Stimulated activated naive B cell treated with anti-CD40 and anti-IgM and Interleukin-4, amounts not matched to agents 10 μg/mL and 1 μg/mL and 100 μg/mL, for 72 hours (primary cell): Measurements from ENCODE around the gene KMT2C.
"Not testable (repeated sequence)": the region's sequence is repeated elsewhere in the genome, so short reads cannot be mapped to it uniquely, and the experiment has no call there.

Experiments
- ATAC-seq, 2 donors: fragments of 150-1000 bp; cut with Tn5 transposase; replicated peaks; 2 replicates each; pipeline ENCODE4 v1.10.0; 2021; ENCODE audit warnings: moderate library complexity in 1 of 2
- DNase-seq: peaks from one replicate; pipeline ENCODE4 v3.0.0; 2021
- H3K27ac Mint-ChIP-seq: one replicate; pipeline ENCODE4 v1.8.0; 2022; ENCODE audit warnings: mild to moderate bottlenecking, mixed read lengths
- H3K27me3 Mint-ChIP-seq, 2 donors: one replicate each; pipeline ENCODE4 v1.8.0; 2022; ENCODE audit warnings: mixed read lengths in 2 of 2
- H3K36me3 Mint-ChIP-seq, 2 donors: one replicate each; pipeline ENCODE4 v1.8.0; 2022; ENCODE audit warnings: mixed read lengths in 2 of 2, mild to moderate bottlenecking in 1 of 2
- H3K4me1 Mint-ChIP-seq, 2 donors: one replicate each; pipeline ENCODE4 v1.8.0; 2022; ENCODE audit warnings: mixed read lengths in 2 of 2, mild to moderate bottlenecking in 1 of 2
- H3K4me3 Mint-ChIP-seq, 2 donors: one replicate each; pipeline ENCODE4 v1.8.0; 2022; ENCODE audit warnings: mild to moderate bottlenecking in 2 of 2, mixed read lengths in 2 of 2, moderate library complexity in 1 of 2
- H3K9me3 Mint-ChIP-seq, 2 donors: one replicate each; pipeline ENCODE4 v1.8.0; 2022; ENCODE audit warnings: mixed read lengths in 2 of 2, mild to moderate bottlenecking in 1 of 2

KMT2C gene

DNA sequence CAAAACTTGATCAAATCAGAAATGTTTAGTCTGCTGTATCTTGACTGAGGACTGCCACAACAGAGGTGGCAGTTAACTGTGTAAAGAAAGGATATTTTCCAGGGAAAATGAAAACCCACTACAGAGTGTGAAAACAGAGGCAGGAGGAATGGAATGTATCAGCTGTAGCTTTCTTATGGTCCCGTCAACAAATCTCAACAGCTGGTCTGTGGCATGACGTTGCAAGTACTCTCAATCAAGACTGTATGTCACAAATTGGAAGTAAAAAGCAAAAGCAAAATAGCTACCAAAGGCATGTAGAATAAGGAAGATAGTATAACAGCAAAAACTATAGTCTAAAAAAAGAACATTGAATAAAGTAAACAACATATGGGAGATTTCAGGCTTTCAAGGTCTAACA lies 123.5 kb downstream of the KMT2C start:
- Mint-ChIP-seq H3K4me1 (peaks cover 11 to 26% of the 10 kb centered on the region in 2 donors), H3K4me3 (no peak overlapping the region), H3K27ac (no peak overlapping the region), H3K27me3 (no peaks in the 10 kb centered on the region), H3K9me3 (peaks cover 3% of the 10 kb centered on the region in 2 donors), H3K36me3 (peaks cover 16 to 28% of the 10 kb centered on the region in 2 donors)
- ATAC-seq (no peak), DNase-seq (no peak)

DNA sequence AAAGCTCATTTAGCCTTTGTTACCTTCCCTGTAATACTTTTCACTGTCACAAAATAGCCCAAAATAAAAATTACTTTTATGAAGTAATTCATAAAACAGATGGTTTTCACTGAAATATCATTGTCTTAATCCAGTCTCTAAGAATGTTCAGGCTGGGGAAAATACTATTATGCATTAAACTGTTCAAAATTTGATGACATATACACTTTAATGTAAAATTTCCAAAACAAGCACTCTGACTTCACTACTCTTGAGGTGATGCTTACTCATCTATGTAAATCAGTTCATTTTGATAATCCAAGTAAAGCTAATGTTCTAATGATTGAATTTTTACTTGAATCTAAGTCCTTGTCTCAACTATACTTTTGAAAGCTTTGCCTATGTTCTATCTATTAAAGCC lies 127.9 kb downstream of the KMT2C start:
- H3K9me3 Mint-ChIP-seq = peaks cover 0 to 1% of the 10 kb centered on the region in 2 donors
- H3K36me3 Mint-ChIP-seq = peaks cover 24 to 53% of the 10 kb centered on the region in 2 donors
- H3K27me3 Mint-ChIP-seq = no peaks in the 10 kb centered on the region
- no peak overlapping the region for H3K27ac Mint-ChIP-seq
- ATAC-seq = no peak
- H3K4me1 Mint-ChIP-seq = peaks cover 5% of the 10 kb centered on the region in 2 donors
- no peak for DNase-seq
- no peak overlapping the region for H3K4me3 Mint-ChIP-seq

- not testable (repeated sequence) for H3K9me3 Mint-ChIP-seq, H3K27me3 Mint-ChIP-seq, H3K4me3 Mint-ChIP-seq, H3K27ac Mint-ChIP-seq, ATAC-seq, DNase-seq
- Mint-ChIP-seq H3K4me1 (peaks cover 6 to 30% of the 10 kb centered on the region in 2 donors), H3K36me3 (peaks cover 34 to 49% of the 10 kb centered on the region in 2 donors)
Measured at GRCh38 chr7:152299542-152300143, 136.2 kb downstream of the KMT2C start.

DNA sequence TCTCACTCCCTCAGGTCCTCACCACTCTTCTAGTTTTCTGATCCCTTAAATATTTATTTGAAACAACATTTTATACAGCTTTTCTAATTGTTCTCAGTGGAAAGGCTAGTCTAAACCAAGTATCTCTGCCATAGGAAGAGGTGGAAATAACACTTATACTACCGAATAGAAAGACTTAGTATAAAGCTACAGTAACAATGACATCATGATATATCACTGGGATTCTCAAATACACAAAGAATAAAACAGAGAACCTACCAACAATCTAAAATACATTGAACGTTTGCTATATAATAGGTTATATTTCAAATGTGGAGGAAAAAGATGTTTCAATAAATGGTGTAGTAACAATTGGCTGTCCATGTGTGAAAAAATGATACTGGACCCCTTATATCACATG lies 142.9 kb downstream of the KMT2C start:
- no peak overlapping the region for H3K4me3 Mint-ChIP-seq
- ATAC-seq = no peak
- H3K36me3 Mint-ChIP-seq = peaks cover 33 to 53% of the 10 kb centered on the region in 2 donors
- no peak for DNase-seq
- no peaks in the 10 kb centered on the region for H3K27me3 Mint-ChIP-seq
- peak overlapping the region; percentile 37 for H3K27ac Mint-ChIP-seq
- peaks cover 2 to 14% of the 10 kb centered on the region in 2 donors for H3K4me1 Mint-ChIP-seq
- H3K9me3 Mint-ChIP-seq = peaks cover 8 to 11% of the 10 kb centered on the region in 2 donors

DNA sequence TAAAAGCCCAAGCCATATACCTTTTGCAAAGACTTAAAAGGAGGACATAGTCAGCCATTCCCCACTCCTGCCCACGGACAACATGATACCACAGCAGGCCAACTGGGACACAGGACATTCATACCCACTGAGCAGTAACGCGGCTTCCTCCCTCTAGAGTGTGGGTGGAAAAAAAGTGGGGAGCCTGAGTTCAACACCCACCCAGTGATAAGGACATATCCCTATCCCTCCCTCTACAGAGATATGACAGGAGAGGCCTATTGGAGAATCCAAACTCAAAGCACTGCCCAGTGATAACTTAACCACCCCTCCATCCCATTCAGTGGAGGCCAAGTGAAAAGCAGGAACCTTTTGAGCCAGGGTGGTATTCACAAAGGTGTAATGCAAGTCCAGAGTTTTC lies 148.8 kb downstream of the KMT2C start:
- not testable (repeated sequence) for H3K27ac Mint-ChIP-seq, H3K9me3 Mint-ChIP-seq, DNase-seq, ATAC-seq, H3K4me3 Mint-ChIP-seq, H3K27me3 Mint-ChIP-seq, H3K4me1 Mint-ChIP-seq
- H3K36me3 Mint-ChIP-seq = peaks cover 21 to 28% of the 10 kb centered on the region in 2 donors

DNA sequence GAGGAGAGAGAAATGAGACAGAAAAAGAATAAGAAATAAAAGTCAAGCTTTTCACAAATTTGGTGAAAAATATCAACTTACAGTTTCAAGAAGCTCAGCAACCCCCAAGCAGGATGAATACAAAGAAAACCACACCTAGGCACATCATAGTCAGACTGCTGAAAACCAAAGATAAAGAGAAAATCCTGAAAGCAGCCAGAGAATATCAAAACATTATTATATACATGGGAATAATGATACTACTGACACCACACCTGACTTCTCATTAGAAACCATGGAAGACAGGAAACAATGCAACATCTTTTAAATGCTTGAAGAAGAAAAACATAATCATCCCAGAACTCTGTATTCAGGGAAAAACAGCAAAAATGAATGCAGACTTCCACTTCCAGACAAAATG lies 149.6 kb downstream of the KMT2C start:
- DNase-seq, H3K4me1 Mint-ChIP-seq, ATAC-seq, H3K27ac Mint-ChIP-seq, H3K4me3 Mint-ChIP-seq, H3K9me3 Mint-ChIP-seq, H3K27me3 Mint-ChIP-seq: not testable (repeated sequence)
- H3K36me3 Mint-ChIP-seq = peaks cover 19 to 24% of the 10 kb centered on the region in 2 donors

- not testable (repeated sequence) for H3K4me3 Mint-ChIP-seq, H3K27me3 Mint-ChIP-seq, H3K9me3 Mint-ChIP-seq, DNase-seq, H3K27ac Mint-ChIP-seq, ATAC-seq, H3K4me1 Mint-ChIP-seq
- H3K36me3 Mint-ChIP-seq = peaks cover 16 to 24% of the 10 kb centered on the region in 2 donors
Measured at GRCh38 chr7:152284998-152285397, 150.8 kb downstream of the KMT2C start.

- peak overlapping the region; percentile 56 for H3K27ac Mint-ChIP-seq
- DNase-seq, H3K36me3 Mint-ChIP-seq, ATAC-seq, H3K9me3 Mint-ChIP-seq, H3K4me1 Mint-ChIP-seq, H3K4me3 Mint-ChIP-seq, H3K27me3 Mint-ChIP-seq: not testable (repeated sequence)
Measured at GRCh38 chr7:152277687-152278086, 158.1 kb downstream of the KMT2C start.

GRCh38 chr7:152270427-152270826 lies 165.4 kb downstream of the KMT2C start:
- not testable (repeated sequence) for H3K9me3 Mint-ChIP-seq, DNase-seq, ATAC-seq, H3K27me3 Mint-ChIP-seq, H3K4me1 Mint-ChIP-seq, H3K27ac Mint-ChIP-seq, H3K4me3 Mint-ChIP-seq
- H3K36me3 Mint-ChIP-seq = peaks cover 14 to 33% of the 10 kb centered on the region in 2 donors

DNA sequence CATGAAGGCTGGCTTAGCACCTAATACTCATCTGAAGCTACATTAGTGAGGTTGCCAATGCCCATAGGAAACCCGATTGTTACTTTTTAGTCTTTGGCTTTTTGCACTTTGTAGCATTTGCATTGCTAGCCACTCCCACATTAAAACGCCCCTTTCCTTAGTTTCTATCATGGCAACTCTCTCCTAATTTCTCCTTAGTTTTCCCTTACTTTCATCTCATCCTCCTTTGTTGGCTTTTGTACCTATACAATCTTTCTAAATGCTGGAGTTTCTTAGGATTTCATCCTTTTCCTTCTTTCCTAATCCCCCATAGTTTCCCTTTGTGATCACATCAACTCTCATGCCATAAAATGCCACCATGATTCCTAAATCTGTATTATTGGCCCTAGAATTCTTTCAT lies 168.9 kb downstream of the KMT2C start:
- not testable (repeated sequence) for H3K4me3 Mint-ChIP-seq, H3K4me1 Mint-ChIP-seq, DNase-seq, ATAC-seq, H3K27me3 Mint-ChIP-seq, H3K9me3 Mint-ChIP-seq, H3K27ac Mint-ChIP-seq
- H3K36me3 Mint-ChIP-seq = peaks cover 19 to 41% of the 10 kb centered on the region in 2 donors

DNA sequence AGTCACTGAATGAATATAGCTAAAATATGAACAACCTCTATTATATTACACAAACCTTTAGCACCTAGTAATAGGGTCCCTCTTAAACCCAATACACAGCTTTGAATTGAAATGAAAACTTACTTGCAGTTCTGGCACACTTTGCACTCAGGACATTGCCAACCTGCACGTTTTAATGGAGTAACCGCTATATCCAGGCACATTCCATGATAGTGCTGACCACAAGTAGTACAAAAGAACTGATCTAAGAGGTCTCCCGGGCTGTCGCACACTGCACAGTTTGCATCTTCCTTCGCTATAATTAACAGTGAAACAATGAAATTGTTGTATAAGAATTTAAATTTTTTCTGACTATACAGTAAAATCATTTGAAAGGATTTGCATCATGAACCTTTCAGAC lies 170.9 kb downstream of the KMT2C start:
- ATAC-seq, H3K4me1 Mint-ChIP-seq, H3K27me3 Mint-ChIP-seq, H3K4me3 Mint-ChIP-seq, H3K9me3 Mint-ChIP-seq, H3K27ac Mint-ChIP-seq, DNase-seq: not testable (repeated sequence)
- H3K36me3 Mint-ChIP-seq = peaks cover 19 to 40% of the 10 kb centered on the region in 2 donors

DNA sequence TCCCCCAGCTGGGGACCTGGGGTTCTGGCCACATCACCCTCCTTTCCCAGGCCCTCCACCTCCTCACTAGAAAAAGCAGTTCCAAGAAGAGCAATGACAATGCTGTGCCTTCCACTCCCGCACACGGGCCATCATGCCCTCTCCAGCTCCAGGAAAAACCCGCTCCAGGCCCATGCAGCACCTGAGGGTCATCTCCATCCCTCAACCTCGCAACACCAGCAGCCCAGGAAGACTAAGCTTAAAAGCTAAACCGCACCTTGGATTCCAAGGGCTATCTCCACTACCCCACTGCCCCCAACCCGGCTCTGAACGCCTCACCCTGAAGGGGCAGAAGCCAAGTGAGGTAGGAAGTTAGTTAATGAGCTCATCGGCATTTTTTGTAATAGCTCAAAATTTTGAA lies 173.7 kb downstream of the KMT2C start:
- H3K27ac Mint-ChIP-seq, DNase-seq, H3K9me3 Mint-ChIP-seq, H3K4me3 Mint-ChIP-seq, ATAC-seq, H3K27me3 Mint-ChIP-seq, H3K4me1 Mint-ChIP-seq: not testable (repeated sequence)
- peaks cover 20 to 35% of the 10 kb centered on the region in 2 donors for H3K36me3 Mint-ChIP-seq

DNA sequence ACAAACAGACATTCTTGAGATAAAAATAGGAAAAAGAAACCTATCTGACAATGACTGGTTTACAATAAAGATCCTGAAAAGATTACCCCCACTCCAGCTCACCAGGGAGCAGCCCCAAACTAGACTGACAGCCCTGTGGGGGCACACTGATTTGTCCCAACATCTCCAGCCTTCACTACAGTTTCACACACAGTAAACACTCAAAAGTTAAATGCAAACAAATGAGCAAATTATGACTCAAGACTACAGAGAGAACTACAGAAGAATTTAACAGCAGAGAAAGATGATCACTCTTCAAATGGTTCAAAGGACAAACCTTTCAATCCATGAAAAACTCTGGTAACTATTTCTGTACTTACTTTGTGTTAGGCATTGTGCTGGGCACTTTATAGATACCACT lies 176.2 kb downstream of the KMT2C start:
- not testable (repeated sequence) for H3K27ac Mint-ChIP-seq, H3K9me3 Mint-ChIP-seq, H3K27me3 Mint-ChIP-seq, ATAC-seq, H3K4me1 Mint-ChIP-seq, H3K4me3 Mint-ChIP-seq, DNase-seq
- peaks cover 30 to 46% of the 10 kb centered on the region in 2 donors for H3K36me3 Mint-ChIP-seq

DNA sequence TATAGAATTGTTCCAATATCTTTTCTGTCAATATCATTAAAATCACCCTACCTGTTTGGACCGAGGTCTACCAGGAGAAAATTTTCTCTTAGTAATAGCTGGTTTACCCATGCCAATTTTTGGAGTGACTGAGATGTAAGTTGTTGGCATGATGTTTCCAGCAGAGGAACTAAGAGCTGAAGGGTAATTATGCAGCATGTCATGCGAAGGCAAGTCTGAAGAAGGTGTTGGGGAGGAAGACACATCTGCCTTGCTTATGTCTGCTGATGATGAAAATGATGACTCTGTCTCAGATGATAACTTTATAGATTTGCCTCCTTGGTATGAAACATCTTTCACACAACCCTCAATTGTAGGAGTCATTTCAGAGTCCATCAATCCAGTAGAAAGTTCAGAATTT lies 188.0 kb downstream of the KMT2C start:
- peaks cover 12 to 23% of the 10 kb centered on the region in 2 donors for H3K36me3 Mint-ChIP-seq
- ATAC-seq = peak in 1 of 2 donors; percentile 19
- not testable (repeated sequence) for H3K4me1 Mint-ChIP-seq, H3K27me3 Mint-ChIP-seq, H3K27ac Mint-ChIP-seq, H3K4me3 Mint-ChIP-seq, DNase-seq, H3K9me3 Mint-ChIP-seq

DNA sequence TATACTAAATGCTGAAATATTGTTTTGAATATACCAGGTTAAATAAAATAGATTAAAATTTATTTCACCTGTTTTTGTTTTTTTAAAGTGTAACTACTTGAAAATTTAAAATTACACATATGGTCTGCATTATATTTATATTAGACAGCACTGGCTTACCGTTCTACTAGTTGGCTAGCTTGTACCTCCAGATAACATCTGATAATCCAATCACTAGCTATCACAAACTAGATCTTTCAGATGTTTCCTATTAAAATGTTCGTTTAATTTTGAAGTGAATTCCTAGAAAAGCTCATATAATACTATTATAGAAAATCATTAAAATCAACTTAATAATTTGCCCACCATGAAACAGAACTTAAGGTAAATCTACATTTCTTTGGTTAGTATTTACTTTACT lies 190.4 kb downstream of the KMT2C start:
- H3K36me3 Mint-ChIP-seq = peaks cover 8 to 19% of the 10 kb centered on the region in 2 donors
- not testable (repeated sequence) for H3K27ac Mint-ChIP-seq, DNase-seq, H3K4me1 Mint-ChIP-seq, ATAC-seq, H3K27me3 Mint-ChIP-seq, H3K4me3 Mint-ChIP-seq, H3K9me3 Mint-ChIP-seq
